ENCODE data around the gene ARL3.

- TF ChIP-seq ZNF274 (IDR thresholded peaks at IDR 0.05; ENCODE audit: low read depth, low read length) (no peak), RAD21 (IDR thresholded peaks at IDR 0.05; ENCODE audit: low read depth) (no peak), POLR2A (IDR thresholded peaks at IDR 0.05; ENCODE audit: borderline replicate concordance, extremely low read depth, insufficient read depth, insufficient read length) (no peak), SRF (IDR thresholded peaks at IDR 0.05; ENCODE audit: low read depth) (no peak), SP1 (IDR thresholded peaks at IDR 0.05; ENCODE audit: low read depth) (no peak), SIN3A (IDR thresholded peaks at IDR 0.05; ENCODE audit: low read depth) (no peak), ATF3 (IDR thresholded peaks at IDR 0.05) (no peak)
- TF ChIP-seq, protein P1, sequence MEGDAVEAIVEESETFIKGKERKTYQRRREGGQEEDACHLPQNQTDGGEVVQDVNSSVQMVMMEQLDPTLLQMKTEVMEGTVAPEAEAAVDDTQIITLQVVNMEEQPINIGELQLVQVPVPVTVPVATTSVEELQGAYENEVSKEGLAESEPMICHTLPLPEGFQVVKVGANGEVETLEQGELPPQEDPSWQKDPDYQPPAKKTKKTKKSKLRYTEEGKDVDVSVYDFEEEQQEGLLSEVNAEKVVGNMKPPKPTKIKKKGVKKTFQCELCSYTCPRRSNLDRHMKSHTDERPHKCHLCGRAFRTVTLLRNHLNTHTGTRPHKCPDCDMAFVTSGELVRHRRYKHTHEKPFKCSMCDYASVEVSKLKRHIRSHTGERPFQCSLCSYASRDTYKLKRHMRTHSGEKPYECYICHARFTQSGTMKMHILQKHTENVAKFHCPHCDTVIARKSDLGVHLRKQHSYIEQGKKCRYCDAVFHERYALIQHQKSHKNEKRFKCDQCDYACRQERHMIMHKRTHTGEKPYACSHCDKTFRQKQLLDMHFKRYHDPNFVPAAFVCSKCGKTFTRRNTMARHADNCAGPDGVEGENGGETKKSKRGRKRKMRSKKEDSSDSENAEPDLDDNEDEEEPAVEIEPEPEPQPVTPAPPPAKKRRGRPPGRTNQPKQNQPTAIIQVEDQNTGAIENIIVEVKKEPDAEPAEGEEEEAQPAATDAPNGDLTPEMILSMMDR (IDR thresholded peaks at IDR 0.05 in 2 of 3, conservative IDR thresholded peaks at IDR 0.05 in 1 of 3; ENCODE audit: borderline replicate concordance in 1 of 3, insufficient read depth in 1 of 3, low read depth in 2 of 3, low read length in 2 of 3), result no peak
These were observed 85.7 kb downstream of the ARL3 start for GRCh38 chr10:102628451-102628911.

Measured in HCT116 (cell line).